ENCODE measurements around the gene HS3ST5.

HS3ST5 gene

GRCh38 chr6:114203460-114203859 is 139.4 kb downstream of the HS3ST5 start:
- Histone ChIP-seq H3K4me3 (no peak overlapping the region), H3K9me3 (no peaks in the 10 kb centered on the region), H3K4me1 (no peaks in the 10 kb centered on the region), H3K27ac (no peak overlapping the region), H3K27me3 (no peaks in the 10 kb centered on the region), H3K36me3 (no peaks in the 10 kb centered on the region)
- DNase-seq: no peak
- intact Hi-C loops (cut with DNase I; ENCODE audit: low total_unique reads): no loop called here
- TF ChIP-seq, protein P1, sequence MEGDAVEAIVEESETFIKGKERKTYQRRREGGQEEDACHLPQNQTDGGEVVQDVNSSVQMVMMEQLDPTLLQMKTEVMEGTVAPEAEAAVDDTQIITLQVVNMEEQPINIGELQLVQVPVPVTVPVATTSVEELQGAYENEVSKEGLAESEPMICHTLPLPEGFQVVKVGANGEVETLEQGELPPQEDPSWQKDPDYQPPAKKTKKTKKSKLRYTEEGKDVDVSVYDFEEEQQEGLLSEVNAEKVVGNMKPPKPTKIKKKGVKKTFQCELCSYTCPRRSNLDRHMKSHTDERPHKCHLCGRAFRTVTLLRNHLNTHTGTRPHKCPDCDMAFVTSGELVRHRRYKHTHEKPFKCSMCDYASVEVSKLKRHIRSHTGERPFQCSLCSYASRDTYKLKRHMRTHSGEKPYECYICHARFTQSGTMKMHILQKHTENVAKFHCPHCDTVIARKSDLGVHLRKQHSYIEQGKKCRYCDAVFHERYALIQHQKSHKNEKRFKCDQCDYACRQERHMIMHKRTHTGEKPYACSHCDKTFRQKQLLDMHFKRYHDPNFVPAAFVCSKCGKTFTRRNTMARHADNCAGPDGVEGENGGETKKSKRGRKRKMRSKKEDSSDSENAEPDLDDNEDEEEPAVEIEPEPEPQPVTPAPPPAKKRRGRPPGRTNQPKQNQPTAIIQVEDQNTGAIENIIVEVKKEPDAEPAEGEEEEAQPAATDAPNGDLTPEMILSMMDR (IDR thresholded peaks at IDR 0.05): no peak

DNA sequence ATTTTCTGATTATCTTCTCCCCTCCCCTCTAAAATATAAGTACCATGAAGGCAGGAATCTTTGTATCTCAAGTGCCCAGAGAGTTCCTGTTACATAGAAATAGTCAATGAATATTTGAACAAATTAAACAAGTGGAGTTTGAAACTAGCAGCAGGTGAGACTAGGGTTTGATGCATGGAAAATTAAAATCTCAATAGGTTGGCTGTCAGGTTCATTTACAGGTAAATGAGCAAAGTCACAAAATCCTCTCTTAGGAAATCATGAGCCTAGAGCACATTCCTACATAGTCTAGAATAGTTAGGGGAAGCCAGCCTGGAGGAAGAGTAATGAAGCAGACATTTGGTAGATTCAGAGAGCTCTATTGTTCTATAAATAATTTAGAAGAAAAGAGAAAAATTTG is 140.4 kb downstream of the HS3ST5 start:
- intact Hi-C loops (cut with DNase I; ENCODE audit: low total_unique reads): no loop called here
- Histone ChIP-seq H3K4me1 (no peaks in the 10 kb centered on the region), H3K27me3 (no peaks in the 10 kb centered on the region), H3K9me3 (no peaks in the 10 kb centered on the region), H3K27ac (no peak overlapping the region), H3K4me3 (no peak overlapping the region), H3K36me3 (no peaks in the 10 kb centered on the region)
- TF ChIP-seq, protein P1 (IDR thresholded peaks at IDR 0.05): no peak
- DNase-seq: no peak

GRCh38 chr6:114200891-114201290 is 141.9 kb downstream of the HS3ST5 start:
- Histone ChIP-seq H3K27ac (no peak overlapping the region), H3K4me1 (no peaks in the 10 kb centered on the region), H3K9me3 (no peaks in the 10 kb centered on the region), H3K36me3 (no peaks in the 10 kb centered on the region), H3K4me3 (no peak overlapping the region), H3K27me3 (no peaks in the 10 kb centered on the region)
- intact Hi-C loops (cut with DNase I; ENCODE audit: low total_unique reads): no loop called here
- TF ChIP-seq, protein P1 (IDR thresholded peaks at IDR 0.05): no peak
- no peak for DNase-seq

- H3K27ac ChIP-seq: no peak overlapping the region
- TF ChIP-seq, protein P1 (IDR thresholded peaks at IDR 0.05): no peak
- H3K27me3 ChIP-seq: no peaks in the 10 kb centered on the region
- no peaks in the 10 kb centered on the region for H3K4me1 ChIP-seq
- H3K36me3 ChIP-seq: no peaks in the 10 kb centered on the region
- H3K4me3 ChIP-seq: no peak overlapping the region
- intact Hi-C loops (cut with DNase I; ENCODE audit: low total_unique reads): no loop called here
- no peaks in the 10 kb centered on the region for H3K9me3 ChIP-seq
- DNase-seq: no peak
Measured at GRCh38 chr6:114195631-114196403, 147.0 kb downstream of the HS3ST5 start.

DNA sequence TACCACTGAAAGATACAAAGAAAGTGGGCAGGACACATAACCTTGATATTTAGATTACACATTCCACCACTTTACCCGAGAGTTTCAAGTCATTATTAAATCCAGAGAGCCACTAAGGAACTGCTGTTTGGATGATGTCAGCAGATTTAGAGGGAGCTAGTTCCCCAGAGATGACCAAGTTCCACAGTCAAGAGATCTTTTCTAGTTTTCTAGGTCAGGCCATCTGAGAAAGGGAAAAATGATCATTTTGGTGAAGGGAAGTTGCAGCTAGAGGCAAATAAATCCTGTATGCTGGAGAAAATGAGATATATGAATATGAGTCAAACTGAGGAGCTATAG is 147.8 kb downstream of the HS3ST5 start:
- intact Hi-C loops (cut with DNase I; ENCODE audit: low total_unique reads): no loop called here
- Histone ChIP-seq H3K4me1 (no peaks in the 10 kb centered on the region), H3K4me3 (no peak overlapping the region), H3K36me3 (no peaks in the 10 kb centered on the region), H3K27ac (no peak overlapping the region), H3K27me3 (no peaks in the 10 kb centered on the region), H3K9me3 (no peaks in the 10 kb centered on the region)
- TF ChIP-seq, protein P1 (IDR thresholded peaks at IDR 0.05): no peak
- DNase-seq: no peak
